Ectodermal cell (in vitro differentiated cells): ENCODE results near the gene SLCO2B1.

ENCODE experiments used
- H3K27ac ChIP-seq: 2 replicates; pipeline ENCODE4 v1.7.0; 2013; ENCODE audit warnings: mild to moderate bottlenecking, low read depth, low read length; ENCODE audit not compliant: insufficient read depth, poor library complexity, severe bottlenecking
- H3K27me3 ChIP-seq: 2 replicates; pipeline ENCODE4 v1.7.0; 2013; ENCODE audit warnings: mild to moderate bottlenecking, low read length; ENCODE audit not compliant: insufficient read depth, control insufficient read depth, poor library complexity, severe bottlenecking
- H3K36me3 ChIP-seq: one replicate; pipeline ENCODE4 v1.7.0; 2013; ENCODE audit warnings: low read length; ENCODE audit not compliant: control insufficient read depth, insufficient read depth
- H3K4me1 ChIP-seq: one replicate; pipeline ENCODE4 v1.7.0; 2013; ENCODE audit warnings: low read length; ENCODE audit not compliant: control insufficient read depth, insufficient read depth
- H3K4me3 ChIP-seq: 2 replicates; pipeline ENCODE4 v1.7.0; 2013; ENCODE audit warnings: low read depth, low read length, control low read depth; ENCODE audit not compliant: insufficient read depth
- H3K9me3 ChIP-seq: 2 replicates; pipeline ENCODE4 v1.7.0; 2013; ENCODE audit warnings: mild to moderate bottlenecking, low read length, moderate library complexity; ENCODE audit not compliant: control insufficient read depth
- WGBS, 2 experiments: methylation state at CpG; one replicate each; pipeline ENCODE4 v1.1.7; 2013; ENCODE audit warnings: missing lambda C conversion rate in 2 of 2; 5-methylcytosine and 5-hydroxymethylcytosine counted together

SLCO2B1 gene

GRCh38 chr11:75144716-75145014 lies 6.2 kb upstream of the SLCO2B1 start:
- 48 to 51% methylated on average over 3 of the region's 3 CpGs for WGBS, 2 experiments
- Histone ChIP-seq H3K9me3 (no peaks in the 10 kb centered on the region), H3K4me3 (no peak overlapping the region), H3K27ac (no peak overlapping the region), H3K4me1 (no peaks in the 10 kb centered on the region), H3K27me3 (no peaks in the 10 kb centered on the region), H3K36me3 (no peaks in the 10 kb centered on the region)

GRCh38 chr11:75145196-75145971 lies 5.5 kb upstream of the SLCO2B1 start:
- 74 to 80% methylated on average over 9 of the region's 9 CpGs for WGBS, 2 experiments
- Histone ChIP-seq H3K27ac (no peak overlapping the region), H3K4me1 (no peaks in the 10 kb centered on the region), H3K9me3 (no peaks in the 10 kb centered on the region), H3K36me3 (no peaks in the 10 kb centered on the region), H3K4me3 (no peak overlapping the region), H3K27me3 (no peaks in the 10 kb centered on the region)

- Histone ChIP-seq H3K27me3 (no peaks in the 10 kb centered on the region), H3K4me1 (no peaks in the 10 kb centered on the region), H3K4me3 (no peak overlapping the region), H3K9me3 (no peaks in the 10 kb centered on the region), H3K27ac (no peak overlapping the region), H3K36me3 (no peaks in the 10 kb centered on the region)
- WGBS, 2 experiments, result 75 to 77% methylated on average over 6 of the region's 6 CpGs
Observed at GRCh38 chr11:75145972-75146519, 4.9 kb upstream of the SLCO2B1 start.

GRCh38 chr11:75146711-75147110 lies 4.2 kb upstream of the SLCO2B1 start:
- H3K27ac ChIP-seq, result no peak overlapping the region
- H3K9me3 ChIP-seq, result no peaks in the 10 kb centered on the region
- H3K4me1 ChIP-seq, result no peaks in the 10 kb centered on the region
- H3K36me3 ChIP-seq, result no peaks in the 10 kb centered on the region
- WGBS, 2 experiments, result 87 to 88% methylated on average over 5 of the region's 5 CpGs
- H3K27me3 ChIP-seq, result no peaks in the 10 kb centered on the region
- no peak overlapping the region for H3K4me3 ChIP-seq

GRCh38 chr11:75147191-75147874 lies 3.6 kb upstream of the SLCO2B1 start:
- Histone ChIP-seq H3K27me3 (no peaks in the 10 kb centered on the region), H3K4me3 (no peak overlapping the region), H3K36me3 (no peaks in the 10 kb centered on the region), H3K27ac (no peak overlapping the region), H3K9me3 (no peaks in the 10 kb centered on the region), H3K4me1 (no peaks in the 10 kb centered on the region)
- WGBS, 2 experiments, result 90 to 93% methylated on average over 7 of the region's 7 CpGs

GRCh38 chr11:75147875-75148263 lies 3.0 kb upstream of the SLCO2B1 start:
- no peak overlapping the region for H3K27ac ChIP-seq
- H3K27me3 ChIP-seq, result no peaks in the 10 kb centered on the region
- 93 to 94% methylated on average over 9 of the region's 9 CpGs for WGBS, 2 experiments
- H3K36me3 ChIP-seq, result no peaks in the 10 kb centered on the region
- no peaks in the 10 kb centered on the region for H3K4me1 ChIP-seq
- no peak overlapping the region for H3K4me3 ChIP-seq
- no peaks in the 10 kb centered on the region for H3K9me3 ChIP-seq

- Histone ChIP-seq H3K4me3 (no peak overlapping the region), H3K27ac (no peak overlapping the region), H3K4me1 (no peaks in the 10 kb centered on the region), H3K9me3 (no peaks in the 10 kb centered on the region), H3K27me3 (no peaks in the 10 kb centered on the region), H3K36me3 (no peaks in the 10 kb centered on the region)
- 93 to 94% methylated on average over 6 of the region's 6 CpGs for WGBS, 2 experiments
Observed at GRCh38 chr11:75148436-75148983, 2.4 kb upstream of the SLCO2B1 start.

DNA sequence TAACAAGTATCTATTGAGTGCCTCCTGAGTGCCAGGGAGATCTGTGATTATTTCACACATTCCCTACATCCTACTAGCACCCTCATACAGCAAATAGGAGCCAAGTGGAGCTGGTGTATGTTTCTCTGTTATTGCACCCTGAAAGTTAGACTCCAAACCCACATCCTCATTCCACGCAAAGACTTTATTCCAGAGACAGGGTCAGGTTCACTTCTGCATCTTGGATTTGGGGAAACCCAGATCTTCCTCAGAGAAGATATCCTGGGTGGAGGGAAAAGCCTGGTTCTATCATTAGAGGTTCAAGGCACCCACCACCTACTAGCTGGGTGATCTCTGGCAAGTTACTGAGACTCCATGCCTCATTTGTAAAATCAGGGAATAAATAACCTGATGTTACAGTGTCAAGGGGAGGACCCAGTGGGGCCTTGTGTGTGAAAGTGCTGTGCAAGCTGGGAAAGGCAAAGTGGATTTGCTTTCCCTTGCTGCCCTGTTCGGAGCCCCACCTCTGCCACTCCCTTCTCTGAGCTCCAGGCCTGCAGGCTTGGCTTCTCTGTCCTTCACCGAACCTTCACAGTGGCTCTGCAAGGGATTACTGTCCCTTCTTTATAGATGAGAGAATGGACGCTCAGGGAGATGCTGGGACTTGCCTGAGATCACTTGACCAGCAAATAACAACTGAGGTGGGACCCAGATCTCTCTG lies 991 bp upstream of the SLCO2B1 start:
- no peaks in the 10 kb centered on the region for H3K36me3 ChIP-seq
- WGBS, 2 experiments, result 89 to 90% methylated on average over 4 of the region's 4 CpGs
- H3K27me3 ChIP-seq, result no peaks in the 10 kb centered on the region
- H3K27ac ChIP-seq, result no peak overlapping the region
- no peaks in the 10 kb centered on the region for H3K4me1 ChIP-seq
- H3K9me3 ChIP-seq, result no peaks in the 10 kb centered on the region
- no peak overlapping the region for H3K4me3 ChIP-seq

- 87 to 91% methylated on average over 13 of the region's 13 CpGs for WGBS, 2 experiments
- no peaks in the 10 kb centered on the region for H3K27me3 ChIP-seq
- no peaks in the 10 kb centered on the region for H3K9me3 ChIP-seq
- no peak overlapping the region for H3K27ac ChIP-seq
- no peaks in the 10 kb centered on the region for H3K36me3 ChIP-seq
- no peak overlapping the region for H3K4me3 ChIP-seq
- no peaks in the 10 kb centered on the region for H3K4me1 ChIP-seq
Observed at GRCh38 chr11:75151346-75152047, 590 bp downstream of the SLCO2B1 start.
